Astrocyte (in vitro differentiated cells and primary cell): ENCODE measurements around the gene FAM219A. TPM values are rescaled to one million over a fixed set of nuclear protein-coding genes. Genes with fewer than 3 reads are reported as not detected.
A peak's percentile ranks its signal among the peaks of the same experiment; 100 is the strongest.

Experiments used
- DNase-seq: peaks from one replicate; pipeline ENCODE4 v3.0.0-alpha.2; 2010; ENCODE audit warnings: low read depth
- FAIRE-seq: peaks from 2 replicates; lab custom pipeline; 2011; peaks lifted over from hg19 to GRCh38; lab: Jason Lieb, UNC
- H2AFZ ChIP-seq: 2 replicates; pipeline ENCODE4 v1.6.0; 2012; ENCODE audit warnings: low read depth, low read length, inconsistent platforms
- H3K27ac ChIP-seq: 2 replicates; pipeline ENCODE4 v1.5.1; 2011; ENCODE audit warnings: low read depth, low read length, inconsistent platforms
- H3K27me3 ChIP-seq: 2 replicates; pipeline ENCODE4 v1.6.0; 2011; ENCODE audit warnings: low read length, inconsistent platforms; ENCODE audit not compliant: insufficient read depth
- H3K36me3 ChIP-seq: 2 replicates; pipeline ENCODE4 v1.5.1; 2011; ENCODE audit warnings: low read length, inconsistent platforms; ENCODE audit not compliant: insufficient read depth
- H3K4me1 ChIP-seq: 2 replicates; pipeline ENCODE4 v1.5.1; 2011; ENCODE audit warnings: low read length, inconsistent platforms; ENCODE audit not compliant: insufficient read depth
- H3K4me2 ChIP-seq: 2 replicates; pipeline ENCODE4 v1.6.0; 2012; ENCODE audit warnings: low read length, inconsistent platforms
- H3K4me3 ChIP-seq: 2 replicates; pipeline ENCODE4 v1.5.1; 2011; ENCODE audit warnings: low read depth, mild to moderate bottlenecking, low read length, inconsistent platforms; ENCODE audit not compliant: insufficient read depth
- H3K79me2 ChIP-seq: 2 replicates; pipeline ENCODE4 v1.6.0; 2012; ENCODE audit warnings: mild to moderate bottlenecking, low read length, inconsistent platforms; ENCODE audit not compliant: insufficient read depth
- H3K9ac ChIP-seq: 2 replicates; pipeline ENCODE4 v1.6.0; 2012; ENCODE audit warnings: mild to moderate bottlenecking, low read length, inconsistent platforms
- H3K9me3 ChIP-seq: 2 replicates; pipeline ENCODE4 v1.5.1; 2012; ENCODE audit warnings: low read depth, mild to moderate bottlenecking, low read length, inconsistent platforms; ENCODE audit not compliant: insufficient read depth
- H4K20me1 ChIP-seq: 2 replicates; pipeline ENCODE4 v1.6.0; 2012; ENCODE audit warnings: low read length, inconsistent platforms; ENCODE audit not compliant: insufficient read depth
- H3K27ac Mint-ChIP-seq: one replicate; pipeline ENCODE4 v1.8.0; 2021; ENCODE audit warnings: mild to moderate bottlenecking, mixed read lengths; ENCODE audit not compliant: unreplicated experiment
- H3K27me3 Mint-ChIP-seq: one replicate; pipeline ENCODE4 v1.8.0; 2021; ENCODE audit warnings: low read depth, mixed read lengths; ENCODE audit not compliant: unreplicated experiment
- H3K36me3 Mint-ChIP-seq: one replicate; pipeline ENCODE4 v1.8.0; 2021; ENCODE audit warnings: low read depth, mixed read lengths; ENCODE audit not compliant: unreplicated experiment
- H3K4me1 Mint-ChIP-seq: one replicate; pipeline ENCODE4 v1.8.0; 2021; ENCODE audit warnings: low read depth, mixed read lengths; ENCODE audit not compliant: unreplicated experiment
- H3K4me3 Mint-ChIP-seq: one replicate; pipeline ENCODE4 v1.8.0; 2021; ENCODE audit warnings: mild to moderate bottlenecking, moderate library complexity, mixed read lengths; ENCODE audit not compliant: unreplicated experiment
- H3K9me3 Mint-ChIP-seq: one replicate; pipeline ENCODE4 v1.8.0; 2021; ENCODE audit warnings: mild to moderate bottlenecking, mixed read lengths; ENCODE audit not compliant: unreplicated experiment
- EZH2 ChIP-seq: IDR thresholded peaks from 2 replicates; pipeline ENCODE4 v1.6.1; 2012; ENCODE audit warnings: mild to moderate bottlenecking, low read length, inconsistent platforms; ENCODE audit not compliant: insufficient read depth
- total RNA-seq: library from RNA; stranded (reverse); gene quantifications from 2 replicates; pipeline ENCODE4 v1.2.1, GENCODE V29; 2021
- TF ChIP-seq, protein P1 (sequence below): IDR thresholded peaks from 2 replicates; pipeline ENCODE4 v1.5.1; 2011; ENCODE audit warnings: low read depth, mild to moderate bottlenecking, inconsistent platforms, low read length, moderate library complexity; ENCODE audit not compliant: insufficient read depth

FAM219A gene
- total RNA-seq, 1 donor from 2014 or later, result 63.5 TPM

DNA sequence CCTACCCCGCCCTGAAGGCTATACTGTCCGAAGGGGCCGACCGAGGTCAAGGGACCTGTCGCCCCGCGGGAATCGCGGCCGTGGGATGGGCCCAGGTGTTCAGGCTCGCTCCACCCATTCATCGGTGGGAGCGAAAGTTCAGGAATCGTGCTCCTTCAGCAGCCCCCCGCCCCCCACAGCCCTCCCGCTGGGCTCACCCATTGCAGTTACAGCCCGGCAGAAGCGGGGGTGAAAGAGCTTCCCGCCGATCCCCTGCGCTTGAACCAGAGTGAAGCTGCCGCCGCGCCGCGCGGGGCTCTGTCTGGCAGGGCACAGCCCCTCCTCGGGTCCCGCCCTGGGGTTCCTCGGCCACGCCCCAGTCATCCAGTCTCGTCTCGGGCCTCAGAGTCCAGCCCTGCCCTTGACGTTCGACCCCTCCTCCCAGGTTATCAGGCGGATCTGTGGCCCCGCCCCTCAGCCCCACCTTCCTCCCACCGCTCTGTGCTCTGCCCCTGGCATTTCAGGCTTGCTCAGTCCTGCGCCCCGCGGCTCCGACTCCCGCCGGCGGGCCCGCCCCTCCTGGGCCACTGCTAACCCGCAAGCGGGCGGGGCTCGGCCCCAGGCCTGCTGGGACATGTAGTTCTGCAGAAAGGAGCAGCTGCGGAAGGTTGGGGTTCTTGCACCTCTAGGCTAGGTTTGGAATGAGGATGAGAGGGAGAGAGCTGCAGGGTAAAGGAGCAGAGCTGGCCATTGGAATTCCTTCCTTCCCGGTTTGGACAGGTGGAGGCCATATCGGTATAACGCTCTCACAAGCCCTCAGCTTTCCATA is 81.6 kb downstream of the FAM219A start, which contains the start of gene MYORG:
TSS of gene MYORG (minus strand) at position 303 of the 808 bp plus-strand sequence. CDS start 3,955 bp downstream, outside the sequence.
- H3K4me3 Mint-ChIP-seq, result peak within 1 kb of the TSS; percentile 88
- Histone ChIP-seq H3K79me2 (no peaks in the 10 kb centered on the region), H2AFZ (peak within 1 kb of the TSS; percentile 68), H3K27me3 (peaks cover 3% of the 10 kb centered on the region), H3K27ac (no peak within 1 kb of the TSS), H3K4me2 (peak within 1 kb of the TSS; percentile 86), H3K36me3 (no peaks in the 10 kb centered on the region), H3K9ac (peak within 1 kb of the TSS; percentile 71), H3K4me1 (peaks cover 12% of the 10 kb centered on the region), H3K9me3 (peaks cover 6% of the 10 kb centered on the region), H4K20me1 (no peaks in the 10 kb centered on the region), H3K4me3 (peak within 1 kb of the TSS; percentile 68)
- FAIRE-seq (no peak), DNase-seq (peak; percentile 71)
- TF ChIP-seq, protein P1, sequence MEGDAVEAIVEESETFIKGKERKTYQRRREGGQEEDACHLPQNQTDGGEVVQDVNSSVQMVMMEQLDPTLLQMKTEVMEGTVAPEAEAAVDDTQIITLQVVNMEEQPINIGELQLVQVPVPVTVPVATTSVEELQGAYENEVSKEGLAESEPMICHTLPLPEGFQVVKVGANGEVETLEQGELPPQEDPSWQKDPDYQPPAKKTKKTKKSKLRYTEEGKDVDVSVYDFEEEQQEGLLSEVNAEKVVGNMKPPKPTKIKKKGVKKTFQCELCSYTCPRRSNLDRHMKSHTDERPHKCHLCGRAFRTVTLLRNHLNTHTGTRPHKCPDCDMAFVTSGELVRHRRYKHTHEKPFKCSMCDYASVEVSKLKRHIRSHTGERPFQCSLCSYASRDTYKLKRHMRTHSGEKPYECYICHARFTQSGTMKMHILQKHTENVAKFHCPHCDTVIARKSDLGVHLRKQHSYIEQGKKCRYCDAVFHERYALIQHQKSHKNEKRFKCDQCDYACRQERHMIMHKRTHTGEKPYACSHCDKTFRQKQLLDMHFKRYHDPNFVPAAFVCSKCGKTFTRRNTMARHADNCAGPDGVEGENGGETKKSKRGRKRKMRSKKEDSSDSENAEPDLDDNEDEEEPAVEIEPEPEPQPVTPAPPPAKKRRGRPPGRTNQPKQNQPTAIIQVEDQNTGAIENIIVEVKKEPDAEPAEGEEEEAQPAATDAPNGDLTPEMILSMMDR, result no peak
- no peak for TF ChIP-seq EZH2
- H3K4me1 Mint-ChIP-seq, result peaks cover 9% of the 10 kb centered on the region
- H3K9me3 Mint-ChIP-seq, result no peaks in the 10 kb centered on the region
- H3K27ac Mint-ChIP-seq, result peak within 1 kb of the TSS; percentile 18
- H3K36me3 Mint-ChIP-seq, result peaks cover 6% of the 10 kb centered on the region
- H3K27me3 Mint-ChIP-seq, result peaks cover 19% of the 10 kb centered on the region

- Histone ChIP-seq H2AFZ (peak overlapping the region; percentile 68), H4K20me1 (no peaks in the 10 kb centered on the region), H3K4me3 (peak overlapping the region; percentile 68), H3K79me2 (no peaks in the 10 kb centered on the region), H3K36me3 (no peaks in the 10 kb centered on the region), H3K9ac (peak overlapping the region; percentile 71), H3K27ac (no peak overlapping the region), H3K9me3 (peaks cover 13% of the 10 kb centered on the region), H3K4me1 (peaks cover 10% of the 10 kb centered on the region), H3K27me3 (no peaks in the 10 kb centered on the region), H3K4me2 (peak overlapping the region; percentile 86)
- Mint-ChIP-seq H3K27ac (peak overlapping the region; percentile 18), H3K9me3 (no peaks in the 10 kb centered on the region), H3K27me3 (peaks cover 11% of the 10 kb centered on the region), H3K4me3 (peak overlapping the region; percentile 88), H3K36me3 (peaks cover 10% of the 10 kb centered on the region), H3K4me1 (peaks cover 9% of the 10 kb centered on the region)
- no peak for TF ChIP-seq EZH2
- TF ChIP-seq, protein P1, result no peak
- peak; percentile 15 for DNase-seq
- no peak for FAIRE-seq
Observed at GRCh38 chr9:34375901-34376595, 82.3 kb downstream of the FAM219A start.
